GM12892 (cell line): ENCODE measurements around the gene METTL25B.

Experiments used
- POLR2A ChIP-seq: IDR thresholded peaks from 2 replicates; pipeline ENCODE4 v1.6.1; 2011; ENCODE audit warnings: low read depth, low read length, control low read depth
- POLR2AphosphoS5 ChIP-seq: IDR thresholded peaks from 2 replicates; pipeline ENCODE4 v1.6.1; 2011; ENCODE audit warnings: low read depth, low read length, control low read depth
- TAF1 ChIP-seq: IDR thresholded peaks from 2 replicates; pipeline ENCODE4 v1.6.1; 2011; ENCODE audit warnings: low read depth, mild to moderate bottlenecking, control low read depth, low read length, borderline replicate concordance

GRCh38 chr1:156725683-156726280 lies 2.5 kb upstream of the METTL25B start:
- TF ChIP-seq POLR2A (no peak), TAF1 (no peak), POLR2AphosphoS5 (no peak; the same call in 1 of the 2 replicates)
